Measurements from ENCODE around the gene NAV2. TPM values are rescaled to one million over a fixed set of nuclear protein-coding genes. Genes with fewer than 3 reads are reported as not detected.

Gene NAV2
- total RNA-seq, 1 donor from 2014 or later = 6.8 TPM

DNA sequence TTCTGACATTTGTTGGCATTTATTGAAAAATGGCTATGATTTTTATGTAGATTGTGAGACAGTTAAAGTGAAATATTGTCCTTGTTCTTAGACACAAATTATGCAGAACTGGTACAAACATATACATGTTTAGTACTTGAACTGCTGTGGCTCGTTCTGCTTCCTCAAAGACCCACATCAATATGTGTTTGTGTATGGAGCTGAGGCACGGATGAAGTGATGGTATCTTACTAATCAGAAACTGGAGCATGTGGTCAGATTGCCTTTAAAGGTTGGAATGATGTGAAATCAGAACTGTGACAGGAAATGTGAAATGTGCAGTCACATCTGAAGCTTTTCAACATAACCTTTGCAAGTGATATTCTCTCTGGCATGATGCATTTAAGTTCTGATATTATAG is 130.4 kb downstream of the NAV2 start:
- DNase-seq = no peak

DNA sequence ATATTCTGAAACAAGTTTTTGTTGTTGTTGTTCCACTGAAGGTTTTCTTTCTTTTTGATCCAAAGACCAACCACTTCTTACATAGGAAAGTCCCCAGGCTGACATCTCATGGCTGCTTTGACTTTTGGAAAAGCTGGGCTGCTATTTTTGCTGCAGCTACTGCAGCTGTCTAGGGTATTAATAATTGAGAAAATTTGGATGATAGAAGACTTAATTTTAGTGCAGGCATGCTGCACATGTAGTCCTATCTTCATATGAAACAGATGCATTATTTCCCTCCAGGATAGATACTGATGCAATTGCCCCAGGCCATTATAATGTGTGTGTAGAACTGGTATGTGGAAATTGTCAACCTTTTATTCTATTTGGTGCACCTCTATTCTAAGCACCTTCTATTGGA is 131.4 kb downstream of the NAV2 start:
- no peak for DNase-seq

DNA sequence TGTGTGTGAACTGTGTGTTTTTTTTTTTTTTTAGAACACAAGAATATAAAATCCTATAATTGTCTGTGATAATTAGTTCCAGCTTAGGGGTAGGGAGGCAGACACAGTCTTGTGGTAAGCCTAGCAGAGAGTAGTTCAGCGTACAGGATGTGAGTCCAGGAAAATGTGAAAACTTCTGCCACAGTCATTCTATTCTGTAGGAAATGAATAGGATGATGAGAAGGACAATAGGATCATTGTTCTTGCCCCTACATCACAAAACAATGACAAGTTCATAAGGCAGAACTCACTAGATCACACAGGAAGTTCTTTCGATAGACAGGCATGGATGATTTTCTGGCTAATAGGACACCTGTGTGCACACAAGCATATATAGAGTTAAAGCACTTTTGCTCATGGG is 132.2 kb downstream of the NAV2 start:
- DNase-seq = peak; percentile 37

DNA sequence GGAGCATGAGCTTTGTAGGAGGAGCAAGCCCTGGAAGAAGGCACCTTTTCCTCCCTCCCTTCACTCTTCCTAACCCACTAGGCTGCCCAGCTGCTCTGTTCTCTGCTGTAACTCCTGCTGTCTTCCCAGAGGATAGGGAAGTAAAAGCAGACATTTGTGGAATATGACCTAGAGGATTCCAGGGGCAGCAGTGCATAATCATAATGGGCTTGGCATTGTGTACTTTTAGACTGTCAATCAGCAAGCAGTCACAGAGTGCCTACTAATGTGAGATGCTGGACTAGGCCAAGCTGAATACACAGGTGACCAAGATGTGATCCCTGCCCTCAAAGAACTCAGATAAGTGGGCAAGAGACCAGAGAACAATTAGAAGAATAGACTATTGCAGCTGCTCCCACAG is 133.0 kb downstream of the NAV2 start:
- no peak for DNase-seq

DNA sequence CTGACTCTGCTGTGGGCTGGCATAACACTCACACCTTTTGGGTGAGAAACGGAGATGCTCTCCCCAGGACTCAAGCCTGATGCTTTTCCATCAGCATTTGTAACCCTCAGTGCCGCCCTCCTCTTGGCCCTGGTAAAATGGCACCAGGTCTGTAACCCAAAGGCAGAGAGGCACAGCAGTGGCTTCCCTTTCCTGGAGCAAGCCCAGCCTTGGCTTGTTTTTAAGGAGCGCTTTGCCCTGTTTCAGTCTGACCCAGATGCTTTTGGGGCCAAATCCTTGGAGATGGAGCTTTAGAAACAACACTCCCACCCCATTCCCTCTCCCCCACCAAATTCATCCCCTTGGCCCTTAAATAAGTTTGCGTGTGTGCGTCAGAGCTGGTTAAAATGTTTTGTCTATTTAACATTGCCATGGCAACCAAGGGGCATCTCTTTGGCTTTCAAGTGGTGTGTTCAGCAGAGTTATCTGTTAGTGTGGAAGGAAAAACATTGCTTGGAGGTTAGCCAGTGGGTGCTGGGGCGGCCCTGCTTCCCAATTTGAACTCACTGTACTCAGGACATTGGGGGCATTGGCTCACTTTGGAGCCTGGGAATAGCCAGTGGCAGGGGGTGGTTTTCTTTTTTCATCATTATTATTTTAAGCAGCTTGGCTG is 134.1 kb downstream of the NAV2 start:
- no peak for DNase-seq

DNA sequence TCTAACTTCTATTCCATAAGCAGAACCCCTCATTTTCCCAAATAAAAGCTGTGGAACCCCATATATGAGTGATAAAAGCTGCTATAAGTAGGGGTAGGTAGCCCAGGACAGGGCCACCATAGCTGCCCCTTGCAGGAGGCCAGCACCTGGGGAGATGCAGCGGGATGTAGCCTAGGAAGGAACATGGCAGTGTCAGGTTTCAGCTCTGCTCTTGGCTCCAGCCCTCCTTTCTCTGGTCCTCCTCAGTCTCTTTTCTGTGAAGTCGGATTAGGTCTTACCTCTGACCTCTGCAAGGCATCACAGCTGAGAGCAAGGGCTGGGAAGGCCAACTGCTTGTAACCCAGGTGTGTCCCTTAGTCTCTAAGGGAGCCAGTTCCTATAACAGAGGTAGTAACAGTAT is 135.6 kb downstream of the NAV2 start:
- DNase-seq = no peak

DNA sequence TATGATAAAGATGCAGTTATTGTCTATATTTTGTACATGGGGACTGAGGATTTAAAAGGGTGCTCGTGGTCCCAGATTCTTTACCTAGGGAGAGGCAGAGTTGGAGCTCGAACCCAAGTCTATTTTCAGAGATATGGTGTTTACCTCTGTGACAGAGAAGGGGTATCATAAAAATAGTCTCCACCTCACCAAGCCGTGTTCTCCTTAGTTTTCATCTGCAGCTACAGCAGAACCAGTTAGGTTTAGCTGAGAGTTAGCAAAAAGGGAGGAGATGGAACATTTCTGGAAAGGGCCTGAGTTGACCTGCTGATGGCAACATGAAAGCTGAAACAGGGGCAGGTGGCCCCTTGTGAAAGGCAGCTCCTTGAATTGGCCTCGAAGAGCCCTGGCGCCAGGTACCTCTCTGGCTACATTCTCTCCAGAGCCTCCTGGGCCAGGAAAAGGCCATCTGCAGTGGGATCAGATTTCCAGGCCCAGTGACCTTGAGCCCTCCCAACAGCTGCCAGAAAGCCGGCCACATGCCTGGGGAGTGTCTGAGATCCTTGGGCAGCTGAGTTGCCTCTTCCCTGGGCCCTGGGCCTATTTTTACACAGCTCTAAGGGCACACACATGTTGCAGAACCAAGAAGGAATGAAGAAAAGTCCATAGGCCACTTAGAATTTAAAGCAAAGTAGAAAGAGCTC is 136.6 kb downstream of the NAV2 start:
- DNase-seq = no peak

DNA sequence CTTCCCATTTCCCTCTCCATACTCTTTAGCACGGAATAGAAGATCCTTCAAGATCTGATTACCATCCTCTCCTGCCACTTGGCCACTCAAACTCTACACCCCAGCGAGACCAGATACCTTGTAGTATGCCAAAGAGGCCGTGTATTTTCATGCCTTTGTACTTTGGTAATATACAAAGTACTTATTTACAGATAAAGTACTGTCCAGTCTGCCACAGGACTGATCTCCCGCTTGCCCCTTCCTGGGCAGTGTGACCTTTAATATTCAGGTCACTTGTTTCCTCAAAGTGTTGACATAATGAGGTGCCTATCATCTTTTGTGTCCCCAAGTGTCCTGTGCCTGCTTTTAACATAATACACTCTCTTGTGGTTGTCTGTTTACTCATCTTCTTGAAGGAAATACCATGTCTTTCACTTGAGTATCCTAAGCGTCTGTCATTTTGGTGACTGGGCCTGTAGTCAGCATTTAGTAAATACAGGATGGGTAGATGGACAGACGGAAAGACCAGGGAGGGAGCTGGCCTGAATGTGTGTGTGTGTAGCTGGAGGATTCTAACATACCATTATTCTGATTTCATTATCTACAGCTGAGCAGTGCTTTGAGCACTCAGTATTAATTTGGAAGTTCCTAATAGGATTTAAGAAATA is 137.4 kb downstream of the NAV2 start:
- DNase-seq = no peak

DNA sequence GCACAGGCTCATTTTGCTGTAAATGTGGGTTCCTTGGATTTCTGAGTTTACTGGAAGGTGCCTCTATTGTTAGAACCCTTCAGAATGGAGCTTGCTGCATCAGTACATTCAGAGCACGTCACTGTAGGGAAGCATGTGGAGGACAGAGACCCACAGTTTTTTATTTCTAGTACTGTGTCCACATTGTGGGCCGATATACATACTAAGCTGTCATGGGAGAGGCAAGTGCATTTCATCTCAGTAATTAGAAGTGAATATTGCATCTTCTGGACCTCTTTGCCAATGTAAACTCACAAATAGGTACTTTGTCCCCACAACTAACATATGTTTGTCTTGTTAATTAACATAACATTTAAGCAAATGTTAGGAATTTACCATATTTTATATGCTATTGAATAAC is 139.7 kb downstream of the NAV2 start:
- no peak for DNase-seq

DNA sequence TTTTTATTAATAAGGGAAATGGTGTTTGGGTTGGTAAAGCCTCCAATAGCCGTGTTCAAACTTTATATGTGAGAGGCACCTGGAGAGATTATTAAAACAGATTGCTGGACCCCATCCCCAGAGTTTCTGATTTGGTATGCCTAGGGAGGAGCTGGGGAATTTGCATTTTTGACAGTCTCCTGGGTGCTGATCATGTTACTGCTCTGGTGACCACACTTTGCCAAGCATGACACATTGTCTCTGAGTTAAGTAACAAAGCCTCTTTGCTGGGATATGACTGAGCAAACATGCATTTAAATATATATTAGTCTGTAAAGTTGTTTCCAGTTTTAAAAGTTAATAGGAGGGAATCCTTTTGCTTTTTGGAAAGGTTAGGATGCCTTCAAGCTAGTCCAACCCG is 140.4 kb downstream of the NAV2 start:
- no peak for DNase-seq

DNA sequence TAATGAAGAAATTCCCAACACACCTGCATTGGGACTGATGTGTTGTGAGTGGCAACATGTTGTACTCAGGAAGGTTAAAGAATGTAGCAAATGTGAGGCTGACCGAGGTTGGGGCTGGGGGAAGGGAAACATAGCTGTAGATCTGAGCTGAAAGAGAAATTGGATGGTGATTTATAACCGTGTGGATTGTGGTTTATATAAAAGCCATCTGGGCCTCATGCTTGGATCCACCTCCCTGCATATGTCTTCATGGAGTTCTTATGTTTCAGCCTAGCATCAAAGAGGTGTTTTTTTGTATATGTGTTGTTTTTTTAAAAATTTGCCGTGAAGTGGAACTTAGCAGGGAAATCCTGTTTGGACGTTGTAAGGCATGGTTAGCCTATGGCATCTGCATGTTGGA is 141.3 kb downstream of the NAV2 start:
- DNase-seq = no peak

DNA sequence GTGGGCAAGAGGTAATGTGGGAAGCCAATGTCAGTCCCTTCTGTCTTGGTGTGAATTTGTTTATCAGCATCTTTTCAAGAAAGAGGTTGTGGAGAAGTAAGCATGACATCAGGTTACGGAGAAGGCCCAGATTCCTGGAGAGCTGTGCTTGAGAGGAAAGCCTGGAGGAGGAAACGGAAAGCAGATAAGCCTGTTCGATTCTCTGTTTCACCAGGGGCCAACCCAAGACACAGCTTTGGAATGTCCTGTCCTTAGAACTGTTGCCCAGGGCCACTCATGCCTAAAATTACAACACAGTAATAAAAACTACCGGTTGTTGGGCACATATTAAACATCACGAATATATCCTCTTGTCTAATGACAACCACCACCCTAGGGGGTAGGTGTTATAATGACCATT is 148.5 kb downstream of the NAV2 start:
- peak; percentile 91 for DNase-seq

DNA sequence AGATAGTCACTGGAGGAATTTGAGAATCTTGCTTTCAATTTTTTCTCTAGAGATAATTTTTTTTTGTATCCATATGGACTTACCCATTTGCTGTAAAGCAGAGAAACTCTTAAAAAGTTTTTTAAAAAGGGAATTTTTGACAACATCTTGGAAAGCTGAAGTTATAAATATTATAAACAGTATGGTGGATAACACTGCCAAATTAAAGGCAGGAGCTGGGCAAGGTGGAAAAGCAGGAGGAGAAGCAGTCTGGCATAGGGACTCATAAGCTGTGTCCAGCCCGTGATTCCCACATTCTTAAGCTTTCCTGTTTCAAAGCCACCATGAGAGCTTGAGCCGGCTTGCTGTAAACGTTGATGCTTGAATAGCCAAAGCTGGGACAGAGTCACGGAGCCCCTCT is 149.5 kb downstream of the NAV2 start:
- DNase-seq = no peak

DNA sequence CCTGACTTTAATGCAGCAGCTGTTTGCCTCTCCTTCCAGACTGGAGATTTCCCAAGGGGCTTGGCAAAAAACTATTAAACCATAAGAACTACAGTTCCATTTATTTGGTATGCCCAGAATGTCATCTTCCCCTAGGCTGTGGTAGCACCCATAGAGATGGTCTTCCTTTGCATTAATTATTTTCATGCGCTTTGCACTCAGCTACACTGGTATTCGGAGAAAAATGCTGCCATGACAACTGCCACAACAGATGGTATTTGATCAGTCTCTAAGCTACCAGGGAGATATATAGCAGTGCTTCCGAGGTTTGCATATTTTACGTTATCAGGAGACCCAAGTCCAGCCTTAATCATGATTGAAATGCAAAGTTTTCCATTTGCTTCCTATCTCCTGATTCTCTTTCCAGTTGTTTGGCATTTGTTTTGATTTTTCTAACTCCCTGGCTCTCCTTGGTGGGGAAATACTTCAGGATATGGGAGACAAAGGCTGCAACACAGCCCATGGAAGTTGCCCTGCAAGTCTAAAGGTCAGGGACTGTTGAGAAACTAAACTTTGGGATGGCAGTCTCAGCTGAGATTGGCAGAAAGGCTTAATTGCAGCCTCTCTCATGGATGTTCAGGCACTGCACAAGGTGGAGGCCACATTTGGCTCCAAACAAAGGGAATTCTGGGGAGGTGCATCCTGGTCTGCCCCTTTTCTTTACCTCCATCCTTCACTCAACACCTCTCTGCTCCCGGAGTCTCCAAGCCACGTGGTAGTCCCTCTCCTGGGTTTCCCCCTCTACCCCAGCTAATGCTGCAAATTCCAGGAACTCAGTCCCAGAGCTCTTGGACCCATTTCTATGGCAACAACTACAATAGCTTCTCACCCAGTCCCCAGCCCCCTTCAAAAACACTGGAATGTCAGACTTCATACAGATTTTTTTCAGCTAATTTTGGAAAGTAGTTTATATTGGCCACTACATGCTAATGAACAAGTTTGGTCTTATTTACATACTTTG is 151.8 kb downstream of the NAV2 start:
- peak; percentile 85 for DNase-seq

DNA sequence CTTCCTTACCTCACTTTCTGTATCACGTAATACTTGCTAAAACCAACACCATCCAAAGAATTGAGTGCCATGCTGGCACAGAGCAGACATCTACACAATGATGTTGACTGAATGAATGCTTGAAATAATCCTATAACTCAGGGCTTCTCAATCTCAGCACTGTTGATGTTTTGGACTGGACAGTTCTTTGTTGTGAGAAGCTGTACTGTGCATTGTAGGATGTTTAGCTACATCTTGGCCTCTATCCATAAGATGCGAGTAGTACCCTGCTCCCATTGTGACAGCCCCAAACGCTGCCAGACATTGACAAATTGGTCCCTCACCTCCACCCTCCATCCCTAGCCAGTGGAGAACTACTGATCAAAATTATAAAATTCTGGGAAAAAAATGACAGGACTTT is 153.4 kb downstream of the NAV2 start:
- DNase-seq = no peak

DNA sequence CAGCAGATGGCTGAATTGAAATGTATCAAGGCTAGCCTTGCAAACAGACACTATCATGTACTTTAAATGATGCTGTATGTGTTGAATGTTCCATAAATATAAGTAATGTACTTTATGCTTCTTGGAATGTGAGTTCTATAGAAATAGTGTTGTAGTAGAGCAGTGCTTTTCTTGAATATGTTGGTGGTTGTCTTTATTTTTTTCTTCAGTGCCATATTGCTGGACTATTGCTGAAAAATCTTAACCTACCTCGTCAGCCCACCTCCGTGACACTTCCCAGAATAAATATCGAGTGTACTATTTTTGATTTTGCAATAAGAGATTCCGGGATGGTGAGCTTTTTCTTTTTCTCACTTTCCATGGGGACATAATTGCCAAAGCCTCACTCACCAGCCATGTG is 153.9 kb downstream of the NAV2 start:
- DNase-seq = no peak

DNA sequence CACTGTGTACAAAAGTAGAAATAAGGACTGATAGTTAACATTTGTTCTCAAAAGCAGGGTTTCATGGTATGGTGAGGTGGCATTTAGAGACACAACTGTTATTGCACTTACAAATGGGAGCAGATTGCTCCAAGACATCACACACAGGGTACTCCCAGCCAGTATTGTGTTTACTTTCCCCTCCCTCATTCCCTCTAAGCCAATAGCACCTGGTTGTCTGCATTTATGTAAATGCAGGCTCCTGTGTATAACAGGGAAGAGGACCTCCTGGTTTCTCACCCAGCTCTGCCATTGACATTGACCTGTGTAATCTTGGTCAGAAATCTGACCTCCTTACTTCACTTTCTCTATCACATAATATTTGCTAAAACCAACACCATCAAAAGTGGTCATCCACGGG is 154.4 kb downstream of the NAV2 start:
- DNase-seq = no peak

DNA sequence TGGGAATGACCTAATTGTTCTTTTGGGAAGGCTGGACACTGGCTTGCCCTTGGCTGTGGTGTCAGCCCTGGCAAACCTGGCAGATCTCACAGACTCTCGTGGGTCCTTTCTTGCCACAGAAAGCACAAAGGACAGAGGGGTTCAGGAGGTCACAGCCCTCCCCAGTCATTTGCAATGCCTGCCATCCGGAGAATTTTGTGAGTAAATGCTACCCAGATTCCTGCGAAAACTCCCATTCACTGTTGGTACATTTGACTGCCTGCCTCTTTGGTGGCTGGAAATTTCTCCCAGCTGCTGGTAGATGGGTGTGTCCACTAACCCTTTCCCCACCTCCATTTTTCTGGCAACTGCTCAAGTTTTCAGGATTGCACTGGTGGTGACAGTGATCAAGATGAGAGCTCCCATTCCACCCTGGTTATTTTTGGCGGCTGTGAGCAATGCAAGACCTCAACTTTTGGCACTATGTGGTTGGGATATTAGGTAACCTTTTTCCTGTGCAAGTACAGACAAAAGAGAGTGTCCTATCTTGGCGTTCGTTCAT is 155.7 kb downstream of the NAV2 start:
- peak; percentile 57 for DNase-seq

DNA sequence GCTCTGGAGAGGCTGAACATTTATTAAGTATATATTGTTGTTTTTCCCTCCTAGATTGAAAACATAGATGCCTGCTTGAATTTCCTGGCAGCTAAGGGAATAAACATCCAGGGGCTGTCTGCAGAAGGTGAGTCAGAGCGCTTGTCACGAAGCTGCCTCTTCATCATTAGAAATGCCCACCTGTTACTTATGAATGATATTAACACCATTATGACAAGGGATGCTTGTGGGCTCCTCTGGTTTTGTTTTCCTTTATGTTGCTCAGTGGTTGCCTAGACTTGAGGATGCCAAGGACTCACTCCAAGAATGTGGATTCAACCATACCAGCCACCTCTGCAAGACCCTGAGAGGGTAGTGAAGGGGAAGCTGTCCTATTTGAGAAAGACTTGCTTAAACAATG is 156.2 kb downstream of the NAV2 start:
- DNase-seq = peak; percentile 58

DNA sequence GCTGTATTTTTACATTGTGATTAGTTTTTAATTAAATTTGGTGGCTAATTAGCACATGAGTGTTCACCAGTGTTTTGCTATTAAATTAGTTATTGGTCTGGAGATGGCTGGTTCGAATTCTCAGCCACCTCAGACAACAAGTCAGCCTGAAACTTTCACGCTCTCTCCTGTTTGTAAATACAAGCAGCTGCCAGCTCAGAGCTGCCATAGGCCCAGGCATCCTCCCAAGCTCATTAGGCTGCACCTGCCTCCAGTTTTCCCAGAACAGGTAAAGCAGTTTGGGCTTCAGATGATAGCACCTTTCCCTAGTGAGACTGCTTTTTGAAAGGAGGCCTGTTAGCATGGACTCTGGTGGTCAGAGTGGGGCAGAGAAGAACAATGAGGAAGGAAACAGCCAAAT is 156.8 kb downstream of the NAV2 start:
- DNase-seq = no peak

DNA sequence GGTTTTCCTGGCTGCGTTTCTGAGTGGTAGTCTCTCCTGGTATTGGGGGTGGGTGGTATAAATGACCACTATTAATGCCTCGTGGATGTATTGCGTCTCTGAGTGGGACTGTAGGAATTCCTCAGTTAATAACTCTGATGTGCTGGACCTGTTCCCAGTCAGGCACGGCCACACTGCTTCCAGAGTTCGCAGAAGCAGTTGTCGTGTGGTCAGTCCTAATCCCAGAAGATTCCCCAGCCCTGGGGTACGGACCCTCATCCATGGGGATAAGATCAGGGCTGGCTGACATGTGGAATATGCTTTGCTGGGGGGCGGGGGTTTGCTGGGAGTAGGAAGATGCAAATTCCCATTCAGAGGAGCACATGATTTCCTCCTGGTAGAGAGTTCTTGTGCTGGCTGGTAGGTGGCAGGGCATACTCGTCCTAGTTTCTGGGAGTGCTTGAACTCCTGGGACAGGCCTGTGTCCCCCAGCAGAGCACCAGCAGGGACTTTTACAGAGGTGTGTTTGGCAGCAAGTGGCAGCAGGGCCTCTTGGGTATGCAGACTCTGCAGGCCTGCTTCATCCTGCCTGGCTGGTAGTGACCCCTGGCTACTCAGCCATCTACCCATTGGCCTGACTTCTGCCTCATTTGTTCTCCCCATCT is 157.4 kb downstream of the NAV2 start:
- DNase-seq = no peak

DNA sequence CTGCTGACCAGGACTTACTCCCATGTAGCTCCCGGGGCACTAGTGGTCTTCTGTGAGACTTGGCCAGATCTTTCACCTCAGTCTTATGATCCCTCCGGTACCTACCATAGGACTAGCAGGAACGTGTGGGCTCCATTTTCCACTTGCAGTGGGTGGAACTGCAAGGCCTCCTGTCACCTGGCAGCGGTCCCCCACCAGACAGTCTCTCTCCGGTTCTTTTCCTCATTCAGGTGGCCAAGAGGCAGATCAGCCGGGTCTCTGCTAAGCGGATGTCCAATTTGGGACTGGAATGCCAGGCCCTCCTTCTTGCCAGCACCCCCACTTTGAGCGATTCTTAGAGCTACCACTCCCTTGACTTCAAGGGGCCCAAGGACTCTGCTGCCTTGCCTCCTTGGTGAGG is 158.9 kb downstream of the NAV2 start:
- no peak for DNase-seq
